ENCODE results near the gene INSYN2B. TPM values are rescaled to one million over a fixed set of nuclear protein-coding genes. Genes with fewer than 3 reads are reported as not detected.
A peak's percentile ranks its signal among the peaks of the same experiment; 100 is the strongest.

INSYN2B gene
- total and polyA plus RNA-seq, 2 donors (not counting 1 experiment from before 2014, with no cell fraction given), result not detected

DNA sequence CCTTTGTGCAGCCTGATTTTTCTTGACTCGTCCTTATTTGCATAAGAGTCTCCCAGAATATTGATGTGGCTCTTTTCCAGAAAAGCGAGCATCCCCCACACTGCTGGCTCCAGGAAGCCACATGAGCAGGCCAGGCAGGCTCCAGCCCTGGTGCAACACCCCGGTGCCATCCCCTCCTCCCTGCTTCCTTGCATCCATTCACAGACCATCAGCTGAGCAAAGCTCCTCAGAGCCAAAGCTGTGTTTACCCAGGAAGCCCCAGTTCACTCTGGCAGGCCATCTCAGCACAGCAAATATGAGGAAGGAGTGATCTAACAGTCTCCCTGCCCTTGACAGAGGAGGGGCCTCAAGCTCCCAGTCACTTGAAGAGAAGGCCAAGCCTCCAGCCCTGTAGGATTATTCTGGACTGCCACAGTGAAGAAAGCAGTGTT, 34.4 kb downstream of the INSYN2B start:
- H4K20me1 ChIP-seq (ENCODE audit: control insufficient read depth, insufficient read depth, low read length, poor library complexity, severe bottlenecking), result peaks cover 19% of the 10 kb centered on the region
- Mint-ChIP-seq H3K27me3 (no peaks in the 10 kb centered on the region), H3K4me3 (no peak overlapping the region), H3K27ac (no peak overlapping the region), H3K4me1 (peaks cover 13% of the 10 kb centered on the region), H3K9me3 (ENCODE audit: insufficient read depth) (no peaks in the 10 kb centered on the region)
- no peak overlapping the region for H2AFZ ChIP-seq (ENCODE audit: insufficient read depth, low read depth, low read length, poor library complexity, severe bottlenecking)
- H3K4me2 ChIP-seq (replicated peaks; ENCODE audit: low read depth, low read length, poor library complexity, severe bottlenecking), result no peak overlapping the region
- no peak for DNase-seq
- H3K4me1 ChIP-seq (ENCODE audit: control insufficient read depth in 2 of 2, insufficient read depth in 2 of 2, low read length in 2 of 2), result no peaks in the 10 kb centered on the region
- H3K4me3 ChIP-seq (ENCODE audit: control extremely low read depth in 1 of 5, extremely low read depth in 1 of 5, insufficient read depth in 1 of 5, low read depth in 2 of 5, low read length in 4 of 5), result no peak overlapping the region
- ChIA-PET POLR2A (no interaction called here), CTCF (interaction anchor here (0.9 kb wide), 1 partner anchor 8 kb away, joined by 3 read pairs; no protein-coding TSS in a partner anchor)
- H3K9me3 ChIP-seq (ENCODE audit: control extremely low read depth in 1 of 3, control insufficient read depth in 2 of 3, insufficient read depth in 1 of 3, low read length in 2 of 3), result no peaks in the 10 kb centered on the region
- H3K79me2 ChIP-seq (ENCODE audit: control insufficient read depth, insufficient read depth, low read length), result peaks cover 7% of the 10 kb centered on the region
- ATAC-seq (ENCODE audit: low read depth), result no peak
- no peak overlapping the region for H3K9ac ChIP-seq (ENCODE audit: low read length)
- H3K36me3 ChIP-seq (replicated peaks in 1 of 2; ENCODE audit: control extremely low read depth in 1 of 2, control insufficient read depth in 1 of 2, extremely low read depth in 1 of 2, insufficient read depth in 2 of 2, low read length in 1 of 2), result peaks cover 8 to 35% of the 10 kb centered on the region in 2 experiments
- no peak overlapping the region for H3K27ac ChIP-seq (ENCODE audit: low read length in 2 of 2)
- 77% methylated on average over 3 of the region's 3 CpGs for WGBS (ENCODE audit: insufficient coverage)
- intact Hi-C loops (cut with micrococcal nuclease), result no loop called here
- TF ChIP-seq, protein P1, sequence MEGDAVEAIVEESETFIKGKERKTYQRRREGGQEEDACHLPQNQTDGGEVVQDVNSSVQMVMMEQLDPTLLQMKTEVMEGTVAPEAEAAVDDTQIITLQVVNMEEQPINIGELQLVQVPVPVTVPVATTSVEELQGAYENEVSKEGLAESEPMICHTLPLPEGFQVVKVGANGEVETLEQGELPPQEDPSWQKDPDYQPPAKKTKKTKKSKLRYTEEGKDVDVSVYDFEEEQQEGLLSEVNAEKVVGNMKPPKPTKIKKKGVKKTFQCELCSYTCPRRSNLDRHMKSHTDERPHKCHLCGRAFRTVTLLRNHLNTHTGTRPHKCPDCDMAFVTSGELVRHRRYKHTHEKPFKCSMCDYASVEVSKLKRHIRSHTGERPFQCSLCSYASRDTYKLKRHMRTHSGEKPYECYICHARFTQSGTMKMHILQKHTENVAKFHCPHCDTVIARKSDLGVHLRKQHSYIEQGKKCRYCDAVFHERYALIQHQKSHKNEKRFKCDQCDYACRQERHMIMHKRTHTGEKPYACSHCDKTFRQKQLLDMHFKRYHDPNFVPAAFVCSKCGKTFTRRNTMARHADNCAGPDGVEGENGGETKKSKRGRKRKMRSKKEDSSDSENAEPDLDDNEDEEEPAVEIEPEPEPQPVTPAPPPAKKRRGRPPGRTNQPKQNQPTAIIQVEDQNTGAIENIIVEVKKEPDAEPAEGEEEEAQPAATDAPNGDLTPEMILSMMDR (IDR thresholded peaks at IDR 0.05), result no peak
- no peak for TF ChIP-seq EZH2 (IDR thresholded peaks at IDR 0.05; ENCODE audit: borderline replicate concordance, insufficient read depth, low read depth, low read length, poor library complexity, severe bottlenecking)
- no peaks in the 10 kb centered on the region for H3K27me3 ChIP-seq (replicated peaks in 1 of 4; ENCODE audit: control extremely low read depth in 1 of 4, control insufficient read depth in 3 of 4, insufficient read depth in 4 of 4, low read length in 3 of 4)

DNA sequence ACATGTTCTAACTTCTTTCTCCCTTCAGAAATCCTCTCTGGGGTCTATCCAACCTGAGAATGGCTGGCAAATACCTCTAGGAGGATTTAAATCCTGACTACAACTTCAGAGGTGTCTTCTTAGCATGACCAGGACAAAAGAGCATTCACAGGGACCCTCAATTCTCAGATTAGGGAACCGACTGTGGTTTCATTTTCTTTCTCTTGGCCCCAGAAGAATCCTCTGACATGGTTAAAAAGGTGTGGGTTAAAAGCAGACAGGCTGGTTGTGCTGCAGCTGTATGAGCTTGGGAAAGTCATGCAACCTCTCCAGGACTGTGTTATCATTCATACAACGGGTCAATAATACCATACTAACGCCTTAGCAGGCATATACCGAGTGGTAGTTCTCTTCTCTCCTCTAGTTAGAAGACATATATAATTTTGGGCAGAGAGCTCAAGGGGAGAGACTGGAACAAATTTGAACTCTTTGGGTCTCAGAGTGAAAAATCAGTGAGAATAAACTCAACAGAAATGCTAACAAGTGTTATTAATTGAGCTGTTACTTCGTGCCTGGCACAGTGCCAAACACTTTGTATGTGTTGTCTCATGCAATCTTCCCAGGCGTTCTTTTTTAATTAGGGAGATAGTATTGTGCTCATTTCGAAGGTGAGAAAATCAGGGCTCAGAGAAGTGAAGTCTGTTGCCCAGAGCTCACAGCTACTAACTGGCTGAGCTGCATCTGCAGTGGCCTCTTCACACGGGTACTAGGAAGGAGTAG, 35.2 kb downstream of the INSYN2B start:
- ChIA-PET POLR2A (no interaction called here), CTCF (interaction anchor here (0.9 kb wide), 1 partner anchor 9 kb away, joined by 3 read pairs; no protein-coding TSS in a partner anchor)
- intact Hi-C loops (cut with micrococcal nuclease), result no loop called here
- H3K4me1 ChIP-seq (ENCODE audit: control insufficient read depth in 2 of 2, insufficient read depth in 2 of 2, low read length in 2 of 2), result no peaks in the 10 kb centered on the region
- H3K4me2 ChIP-seq (replicated peaks; ENCODE audit: low read depth, low read length, poor library complexity, severe bottlenecking), result no peak overlapping the region
- H3K27ac Mint-ChIP-seq, result peak overlapping the region; percentile 69
- no peak overlapping the region for H2AFZ ChIP-seq (ENCODE audit: insufficient read depth, low read depth, low read length, poor library complexity, severe bottlenecking)
- H3K79me2 ChIP-seq (ENCODE audit: control insufficient read depth, insufficient read depth, low read length), result peaks cover 8% of the 10 kb centered on the region
- H3K9me3 Mint-ChIP-seq (ENCODE audit: insufficient read depth), result no peaks in the 10 kb centered on the region
- ATAC-seq (ENCODE audit: low read depth), result no peak
- WGBS (ENCODE audit: insufficient coverage), result 80% methylated on average over 3 of the region's 8 CpGs
- H3K9me3 ChIP-seq (ENCODE audit: control extremely low read depth in 1 of 3, control insufficient read depth in 2 of 3, insufficient read depth in 1 of 3, low read length in 2 of 3), result no peaks in the 10 kb centered on the region
- DNase-seq, result no peak
- H3K36me3 ChIP-seq (replicated peaks in 1 of 2; ENCODE audit: control extremely low read depth in 1 of 2, control insufficient read depth in 1 of 2, extremely low read depth in 1 of 2, insufficient read depth in 2 of 2, low read length in 1 of 2), result peaks cover 8 to 28% of the 10 kb centered on the region in 2 experiments
- no peak overlapping the region for H3K4me3 ChIP-seq (ENCODE audit: control extremely low read depth in 1 of 5, extremely low read depth in 1 of 5, insufficient read depth in 1 of 5, low read depth in 2 of 5, low read length in 4 of 5)
- H3K27me3 Mint-ChIP-seq, result no peaks in the 10 kb centered on the region
- H3K4me1 Mint-ChIP-seq, result peaks cover 13% of the 10 kb centered on the region
- H3K27ac ChIP-seq (ENCODE audit: low read length in 2 of 2), result no peak overlapping the region
- no peak for TF ChIP-seq EZH2 (IDR thresholded peaks at IDR 0.05; ENCODE audit: borderline replicate concordance, insufficient read depth, low read depth, low read length, poor library complexity, severe bottlenecking)
- TF ChIP-seq, protein P1 (IDR thresholded peaks at IDR 0.05), result no peak
- no peak overlapping the region for H3K9ac ChIP-seq (ENCODE audit: low read length)
- H4K20me1 ChIP-seq (ENCODE audit: control insufficient read depth, insufficient read depth, low read length, poor library complexity, severe bottlenecking), result peaks cover 19% of the 10 kb centered on the region
- no peak overlapping the region for H3K4me3 Mint-ChIP-seq
- H3K27me3 ChIP-seq (replicated peaks in 1 of 4; ENCODE audit: control extremely low read depth in 1 of 4, control insufficient read depth in 3 of 4, insufficient read depth in 4 of 4, low read length in 3 of 4), result no peaks in the 10 kb centered on the region

Data from B cell (primary cell).